Stimulated activated CD8-positive, alpha-beta memory T cell treated with anti-CD3 and anti-CD28 coated beads, Interleukin-4, amount 100 ng/mL, for 4 hours (primary cell): ENCODE data around the gene BDH1.

ENCODE experiments used
- DNase-seq, 2 donors: peaks; one replicate each; pipeline ENCODE4 v3.0.0-alpha.2; 2020; ENCODE audit warnings: low read depth in 2 of 2, low spot score in 1 of 2

Gene BDH1

DNA sequence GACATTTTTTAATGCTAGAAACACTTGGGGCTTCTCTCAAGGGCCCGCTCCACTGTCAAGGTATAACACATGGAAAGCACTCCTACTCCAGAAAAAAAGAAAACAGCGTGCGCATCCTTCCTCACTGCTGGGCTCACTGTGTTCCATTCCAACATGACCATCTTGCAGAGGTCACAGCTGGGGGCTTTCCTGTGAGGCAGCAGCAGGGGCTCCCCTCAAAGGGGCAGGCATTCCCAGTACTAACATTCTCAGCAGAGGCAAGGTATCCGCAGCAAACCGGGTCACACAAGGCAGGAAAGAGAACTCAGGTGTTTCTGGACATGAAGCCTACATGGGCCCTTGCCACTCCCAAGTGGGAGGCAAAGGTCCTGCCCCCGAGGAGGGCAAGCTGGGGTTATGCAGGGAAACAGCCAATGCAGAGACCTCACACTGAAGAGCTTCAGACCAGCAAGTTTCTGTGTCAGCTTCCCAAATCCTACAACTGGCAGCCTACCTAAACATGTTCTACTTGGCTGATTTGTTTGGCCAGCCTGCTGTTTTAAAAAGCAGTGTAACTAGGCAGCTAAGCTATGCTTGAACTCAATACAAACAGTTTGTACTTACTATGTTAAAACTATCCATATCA is 6.4 kb downstream of the BDH1 start:
- DNase-seq, result no peak

GRCh38 chr3:197547306-197548011 is 8.3 kb downstream of the BDH1 start:
- DNase-seq, result no peak

DNA sequence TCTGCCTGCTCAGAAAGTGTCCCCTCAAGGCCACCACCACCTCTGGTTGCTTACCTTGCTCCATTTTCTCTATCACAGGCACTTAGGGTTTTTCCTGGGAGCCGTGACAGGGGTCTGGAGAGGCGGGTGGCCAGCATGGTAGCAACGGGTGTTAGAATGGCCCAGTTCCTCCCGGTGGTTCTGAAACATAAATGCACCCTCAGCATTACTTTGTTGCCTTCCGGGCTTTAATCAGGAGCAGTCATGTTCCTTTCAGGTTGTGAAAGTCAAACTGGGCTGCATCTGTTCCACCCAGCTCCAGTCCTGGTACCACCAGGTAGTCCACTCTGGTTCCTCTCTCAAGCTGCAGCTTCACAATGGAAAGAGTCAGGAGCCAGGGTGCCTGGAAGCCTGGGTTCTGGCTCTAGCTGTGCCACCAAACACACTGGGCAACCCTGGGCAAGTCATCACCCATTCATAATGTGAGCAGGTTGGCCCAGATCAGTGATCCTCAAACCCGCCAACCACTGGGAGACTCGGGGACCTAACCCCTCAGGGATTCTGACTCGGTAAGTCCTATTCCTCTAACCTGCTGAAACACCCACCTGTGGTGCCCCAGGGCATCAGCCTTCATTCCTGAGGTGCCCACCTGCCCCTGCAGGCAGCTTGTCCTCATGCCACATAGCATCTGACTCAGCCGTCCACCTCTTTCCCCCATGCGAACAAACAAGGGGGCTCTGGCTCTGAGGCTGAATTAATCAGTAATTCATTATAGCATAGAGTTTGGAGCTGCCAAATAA is 9.3 kb downstream of the BDH1 start:
- DNase-seq, result no peak

DNA sequence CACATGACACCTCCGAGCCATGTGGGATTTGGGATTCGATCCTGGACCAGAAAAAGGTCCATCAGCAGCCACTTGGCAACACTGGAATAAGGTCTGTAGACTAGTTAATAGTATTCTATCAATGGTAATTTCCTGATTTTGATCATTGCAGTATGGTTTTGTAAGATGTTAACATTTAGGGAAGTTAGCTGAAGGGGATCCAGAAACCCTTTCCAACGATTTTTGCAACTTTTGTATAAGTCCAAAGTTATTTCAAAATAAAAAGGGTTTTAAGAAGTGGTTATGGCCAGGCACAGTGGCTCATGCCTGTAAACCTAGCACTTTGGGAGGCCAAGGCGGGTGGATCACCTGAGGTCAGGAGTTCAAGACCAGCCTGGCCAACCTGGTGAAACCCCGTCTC is 10.2 kb downstream of the BDH1 start:
- DNase-seq, result no peak

DNA sequence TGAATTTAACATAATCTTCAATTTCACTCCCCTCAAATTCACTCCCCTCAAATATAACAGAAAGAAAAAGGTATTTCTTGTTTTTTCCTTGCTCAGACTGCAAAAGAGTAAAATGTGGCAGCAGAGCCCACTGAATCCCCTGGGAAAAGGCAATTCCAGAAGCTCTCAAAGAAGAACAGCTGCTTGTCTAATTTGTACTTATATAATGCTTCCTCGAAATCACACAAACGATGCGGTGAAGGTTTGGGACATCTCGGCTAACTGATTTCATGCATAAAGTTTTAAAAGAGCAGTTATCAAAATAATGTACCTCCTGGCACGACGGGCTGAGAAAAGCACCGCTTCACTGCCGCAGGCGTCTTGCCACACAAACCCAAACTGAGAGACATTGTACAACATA is 10.7 kb downstream of the BDH1 start:
- DNase-seq, result no peak

GRCh38 chr3:197542741-197543454 is 12.9 kb downstream of the BDH1 start:
- no peak for DNase-seq

- no peak for DNase-seq
Observed at GRCh38 chr3:197541756-197542539, 13.8 kb downstream of the BDH1 start.

GRCh38 chr3:197540961-197541377 is 14.8 kb downstream of the BDH1 start:
- DNase-seq, result no peak

DNA sequence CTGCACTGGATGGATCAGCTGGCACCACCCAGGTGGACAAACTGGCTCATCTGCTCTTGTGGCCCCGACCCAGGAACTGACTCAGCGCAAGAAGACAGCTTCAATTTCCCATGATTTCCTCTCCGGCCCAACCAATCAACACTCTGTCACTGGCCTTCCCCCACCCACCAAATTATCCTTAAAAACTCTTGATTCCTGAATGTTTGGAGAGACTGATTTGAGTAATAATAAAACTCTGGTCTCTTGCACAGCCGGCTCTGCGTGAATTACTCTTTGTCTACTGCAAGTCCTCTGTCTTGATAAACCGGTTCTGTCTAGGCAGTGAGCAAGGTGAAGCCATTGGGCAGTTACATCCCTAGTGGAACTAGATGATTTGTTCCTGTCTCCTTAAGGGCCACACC is 16.1 kb downstream of the BDH1 start:
- no peak for DNase-seq

DNA sequence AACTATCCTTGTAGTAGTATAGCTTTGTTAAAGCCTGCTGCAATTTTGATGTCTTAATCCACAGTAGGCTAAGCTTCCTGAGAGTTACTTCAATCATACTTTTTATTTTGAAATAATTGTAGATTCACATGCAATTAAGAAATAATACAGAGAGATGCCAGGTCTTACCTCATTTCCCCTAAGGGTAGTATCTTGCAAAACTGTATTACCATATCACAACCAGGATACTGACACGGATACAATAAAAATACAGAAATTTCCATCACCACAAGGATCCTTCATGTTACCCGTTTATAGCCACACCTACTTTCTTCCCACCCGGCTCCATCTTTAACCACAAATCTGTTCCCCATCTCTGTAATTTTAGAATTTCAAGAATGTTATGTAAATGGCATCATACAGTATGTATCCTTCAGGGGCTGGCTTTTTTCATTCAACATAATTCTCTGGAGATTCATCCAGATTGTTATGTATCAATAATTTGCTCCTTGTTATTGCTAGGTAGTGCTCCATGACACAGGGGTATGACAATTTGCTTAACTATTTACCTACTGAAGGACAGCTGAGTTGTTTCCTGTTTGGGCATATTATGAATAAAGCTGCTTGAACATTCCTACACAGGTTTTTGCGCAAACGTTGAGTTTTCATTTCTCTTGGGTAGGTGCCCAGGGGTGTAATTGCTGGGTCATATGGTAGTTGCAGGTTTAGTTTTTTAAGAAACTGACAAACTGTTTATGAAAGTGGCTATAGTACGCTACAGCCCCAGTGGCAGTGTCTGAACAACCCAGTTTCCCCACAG is 21.6 kb downstream of the BDH1 start:
- no peak for DNase-seq

DNA sequence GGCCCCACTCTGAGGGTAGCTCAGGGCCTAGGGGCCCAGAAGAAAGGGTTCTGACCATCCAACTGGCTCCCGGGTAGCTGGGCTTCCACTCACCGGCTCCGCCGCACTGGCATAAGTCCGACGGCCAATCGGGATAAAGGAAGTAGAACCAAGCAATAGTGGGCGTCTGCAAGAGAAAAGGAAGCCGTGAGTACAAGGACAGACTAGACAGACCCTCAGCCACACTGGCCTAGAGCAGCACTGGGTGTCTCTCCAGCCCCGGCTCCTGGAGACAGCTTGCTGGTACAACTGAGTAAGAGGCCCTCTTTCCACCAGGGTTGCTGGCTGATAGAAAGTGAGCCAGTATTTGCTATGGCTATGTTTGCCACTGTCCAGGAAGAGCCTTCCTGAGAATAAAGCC is 22.4 kb downstream of the BDH1 start:
- no peak for DNase-seq

GRCh38 chr3:197532388-197532787 is 23.4 kb downstream of the BDH1 start:
- DNase-seq, result no peak

- no peak for DNase-seq
Observed at GRCh38 chr3:197528190-197528589, 27.6 kb downstream of the BDH1 start.

- no peak for DNase-seq
Observed at GRCh38 chr3:197527569-197527968, 28.2 kb downstream of the BDH1 start.

DNA sequence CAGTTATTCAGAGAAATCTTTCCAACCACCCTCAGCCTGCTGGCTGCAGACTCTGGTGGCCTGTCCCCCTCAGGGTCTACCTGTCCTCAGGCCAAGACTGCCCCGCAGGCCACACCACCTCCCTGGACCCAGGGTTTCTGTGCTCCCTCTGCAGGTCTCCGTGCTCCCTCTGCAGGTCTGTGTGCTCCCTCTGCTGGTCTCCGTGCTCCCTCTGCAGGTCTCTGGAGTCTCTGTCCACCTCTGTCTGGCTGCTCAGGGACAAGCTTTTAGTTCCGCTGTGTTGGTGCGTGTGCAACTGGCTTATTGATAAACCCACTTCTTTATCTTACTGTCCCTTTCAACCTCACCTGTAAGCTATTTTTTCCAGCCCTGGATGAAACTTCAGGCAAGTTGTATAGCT is 30.1 kb downstream of the BDH1 start:
- DNase-seq, result no peak

GRCh38 chr3:197524128-197524527 is 31.6 kb downstream of the BDH1 start:
- no peak for DNase-seq

GRCh38 chr3:197523526-197523925 is 32.2 kb downstream of the BDH1 start:
- DNase-seq, result no peak

GRCh38 chr3:197522881-197523441 is 32.8 kb downstream of the BDH1 start:
- no peak for DNase-seq

- DNase-seq, result no peak
Observed at GRCh38 chr3:197522183-197522715, 33.5 kb downstream of the BDH1 start.
